ENCODE measurements around the gene ADRM1. TPM values are rescaled to one million over a fixed set of nuclear protein-coding genes. Genes with fewer than 3 reads are reported as not detected.
A peak's percentile ranks its signal among the peaks of the same experiment; 100 is the strongest.

ADRM1 gene
- total and polyA plus RNA-seq, 7 donors: 61.3 to 130 (median 102) TPM

DNA sequence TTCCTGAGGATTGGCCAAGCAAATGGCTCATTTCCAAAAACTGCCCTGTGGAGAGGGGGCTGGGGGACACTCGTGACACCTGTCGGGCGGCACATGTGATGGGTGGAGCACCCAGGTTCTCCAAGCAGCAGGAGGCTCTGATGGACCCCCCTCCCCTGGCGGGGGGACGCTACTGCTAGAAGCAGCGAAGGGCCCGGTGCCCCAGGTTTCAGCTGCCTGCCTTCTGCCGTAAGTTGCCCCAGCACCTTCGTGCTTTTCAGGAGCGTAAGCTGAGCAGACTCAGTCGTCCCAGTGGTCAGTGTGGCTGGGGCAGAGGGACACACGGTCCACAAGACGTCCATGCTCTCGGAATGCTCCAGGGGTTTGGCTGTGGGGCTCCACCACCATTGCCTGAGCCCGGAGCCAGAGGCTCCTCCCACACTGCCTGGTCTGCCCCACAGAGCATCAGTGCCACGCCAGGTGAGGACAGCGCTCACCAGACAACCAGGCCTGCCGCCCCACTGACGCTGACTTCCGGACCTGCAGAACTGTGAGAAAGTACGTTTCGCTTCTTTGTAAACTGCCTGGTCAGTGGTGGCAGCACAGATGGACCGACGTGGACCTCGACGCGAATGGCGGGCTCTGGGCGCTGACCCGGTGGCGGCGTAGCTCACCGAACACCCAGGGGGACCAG lies 4.1 kb upstream of the ADRM1 start:
- WGBS, 2 donors: 93 to 94% methylated on average over 33 of the region's 33 CpGs

DNA sequence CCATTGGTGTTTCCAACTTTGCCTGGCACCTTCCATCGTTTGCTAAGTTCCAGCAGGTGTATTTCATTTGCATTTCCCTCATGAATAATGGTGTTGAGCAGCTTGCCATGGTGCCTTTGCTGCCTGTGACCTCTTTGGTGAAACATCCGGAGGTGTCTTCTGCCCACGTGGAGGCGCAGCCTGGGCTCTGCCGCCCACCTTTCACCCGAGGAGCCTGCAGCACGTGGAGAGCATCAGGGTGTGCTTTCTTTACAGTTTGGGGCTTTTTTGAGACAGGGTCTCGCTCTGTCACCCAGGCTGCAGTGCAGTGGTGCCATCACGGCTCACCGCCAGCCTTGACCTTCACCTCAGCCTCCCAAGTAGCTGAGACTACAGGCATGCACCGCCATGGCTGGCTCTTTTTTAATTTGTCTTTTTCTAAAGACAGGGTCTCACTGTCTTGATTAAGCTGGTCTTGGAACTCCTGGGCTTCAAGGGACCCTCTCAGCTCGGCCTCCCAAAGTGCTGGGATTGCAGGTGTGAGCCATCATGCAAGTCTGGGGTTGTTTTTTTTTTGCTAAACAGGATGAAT lies 3.0 kb upstream of the ADRM1 start:
- intact Hi-C loops (cut with DNase I): loop anchor here (5.0 kb wide), 1 partner anchor 198 kb away; no protein-coding TSS in a partner anchor

More for the DNA sequence above, 4.1 kb upstream of the ADRM1 start:
- Histone ChIP-seq H3K9me3 (no peaks in the 10 kb centered on the region), H3K36me3 (peaks cover 3 to 27% (median 15%) of the 10 kb centered on the region in 4 donors), H3K27ac (no peak overlapping the region), H3K4me1 (peaks cover 0 to 10% (median 6%) of the 10 kb centered on the region in 4 donors), H3K4me3 (no peak overlapping the region), H3K27me3 (no peaks in the 10 kb centered on the region)
- DNase-seq: peak; percentile 65
- intact Hi-C loops (cut with DNase I): no loop called here
- TF ChIP-seq, protein P1, sequence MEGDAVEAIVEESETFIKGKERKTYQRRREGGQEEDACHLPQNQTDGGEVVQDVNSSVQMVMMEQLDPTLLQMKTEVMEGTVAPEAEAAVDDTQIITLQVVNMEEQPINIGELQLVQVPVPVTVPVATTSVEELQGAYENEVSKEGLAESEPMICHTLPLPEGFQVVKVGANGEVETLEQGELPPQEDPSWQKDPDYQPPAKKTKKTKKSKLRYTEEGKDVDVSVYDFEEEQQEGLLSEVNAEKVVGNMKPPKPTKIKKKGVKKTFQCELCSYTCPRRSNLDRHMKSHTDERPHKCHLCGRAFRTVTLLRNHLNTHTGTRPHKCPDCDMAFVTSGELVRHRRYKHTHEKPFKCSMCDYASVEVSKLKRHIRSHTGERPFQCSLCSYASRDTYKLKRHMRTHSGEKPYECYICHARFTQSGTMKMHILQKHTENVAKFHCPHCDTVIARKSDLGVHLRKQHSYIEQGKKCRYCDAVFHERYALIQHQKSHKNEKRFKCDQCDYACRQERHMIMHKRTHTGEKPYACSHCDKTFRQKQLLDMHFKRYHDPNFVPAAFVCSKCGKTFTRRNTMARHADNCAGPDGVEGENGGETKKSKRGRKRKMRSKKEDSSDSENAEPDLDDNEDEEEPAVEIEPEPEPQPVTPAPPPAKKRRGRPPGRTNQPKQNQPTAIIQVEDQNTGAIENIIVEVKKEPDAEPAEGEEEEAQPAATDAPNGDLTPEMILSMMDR (IDR thresholded peaks at IDR 0.05): no peak
- TF ChIP-seq POLR2A (IDR thresholded peaks at IDR 0.05) (no peak), EP300 (IDR thresholded peaks at IDR 0.05) (no peak), POLR2AphosphoS5 (IDR thresholded peaks at IDR 0.05) (no peak)

DNA sequence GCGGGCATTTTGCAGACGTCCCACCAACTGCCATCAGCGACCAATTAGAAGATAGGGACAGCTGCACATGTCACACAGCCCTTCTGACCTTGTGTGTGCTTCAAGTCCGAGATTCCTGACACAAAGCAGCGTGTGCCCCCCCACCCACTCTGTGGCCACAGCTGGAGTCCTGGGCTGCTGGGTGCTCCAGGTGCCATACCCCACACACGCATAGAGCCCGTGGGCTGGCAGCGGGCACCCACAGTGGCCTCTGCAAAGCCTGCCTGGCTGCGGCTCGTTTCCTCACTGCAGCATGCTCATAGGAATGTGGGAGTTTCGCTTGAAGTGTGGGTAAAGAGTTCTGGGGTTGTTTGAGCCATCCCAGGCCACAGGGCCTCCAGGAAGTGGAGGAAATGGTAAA lies 2.5 kb upstream of the ADRM1 start:
- Histone ChIP-seq H3K4me1 (peaks cover 0 to 26% (median 22%) of the 10 kb centered on the region in 4 donors), H3K9me3 (no peaks in the 10 kb centered on the region), H3K27me3 (no peaks in the 10 kb centered on the region), H3K4me3 (no peak overlapping the region), H3K27ac (no peak overlapping the region), H3K36me3 (peaks cover 0 to 25% (median 10%) of the 10 kb centered on the region in 4 donors)
- 88 to 89% methylated on average over 11 of the region's 11 CpGs for WGBS, 2 donors
- DNase-seq: no peak
- intact Hi-C loops (cut with DNase I): loop anchor here (5.0 kb wide), 1 partner anchor 197 kb away; no protein-coding TSS in a partner anchor
- TF ChIP-seq EP300 (IDR thresholded peaks at IDR 0.05): no peak
- no peak for TF ChIP-seq POLR2A (IDR thresholded peaks at IDR 0.05)
- TF ChIP-seq POLR2AphosphoS5 (IDR thresholded peaks at IDR 0.05): no peak
- TF ChIP-seq, protein P1 (IDR thresholded peaks at IDR 0.05): no peak

More for the DNA sequence above, 3.0 kb upstream of the ADRM1 start:
- Histone ChIP-seq H3K36me3 (peaks cover 3 to 23% (median 13%) of the 10 kb centered on the region in 4 donors), H3K27me3 (no peaks in the 10 kb centered on the region), H3K4me1 (peaks cover 0 to 21% (median 16%) of the 10 kb centered on the region in 4 donors), H3K4me3 (no peak overlapping the region), H3K27ac (no peak overlapping the region), H3K9me3 (no peaks in the 10 kb centered on the region)
- no peak for DNase-seq
- TF ChIP-seq, protein P1 (IDR thresholded peaks at IDR 0.05): no peak
- no peak for TF ChIP-seq POLR2AphosphoS5 (IDR thresholded peaks at IDR 0.05)
- TF ChIP-seq EP300 (IDR thresholded peaks at IDR 0.05): no peak
- no peak for TF ChIP-seq POLR2A (IDR thresholded peaks at IDR 0.05)
- 82 to 83% methylated on average over 12 of the region's 12 CpGs for WGBS, 2 donors

DNA sequence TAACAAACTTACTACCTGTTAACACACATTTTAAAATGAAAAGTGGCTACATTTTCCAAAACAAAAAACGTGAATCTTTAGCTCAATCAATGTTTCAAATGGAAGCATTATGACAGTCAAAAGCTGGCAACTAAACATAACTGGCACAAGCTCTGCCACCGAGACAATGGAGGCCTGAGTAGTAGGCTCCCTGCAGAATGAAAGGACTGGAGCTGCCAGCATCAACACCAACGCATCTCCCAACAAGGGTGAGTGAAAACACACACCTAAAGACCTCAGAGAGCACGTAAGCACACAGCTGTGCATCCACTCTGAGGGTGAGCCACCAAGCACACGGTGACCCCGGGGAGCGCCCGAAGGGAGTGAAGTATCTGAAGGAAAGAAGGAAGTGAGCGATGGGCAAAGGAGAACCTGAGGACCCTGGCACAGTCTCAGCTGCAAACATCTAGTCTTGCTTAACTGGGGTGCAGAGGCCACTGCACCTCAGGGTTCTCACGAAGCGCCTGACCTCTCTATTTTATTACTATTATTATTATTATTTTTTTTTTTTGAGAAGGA lies 1.6 kb upstream of the ADRM1 start:
- intact Hi-C loops (cut with DNase I): loop anchor here (5.0 kb wide), 1 partner anchor 196 kb away; no protein-coding TSS in a partner anchor
- Histone ChIP-seq H3K4me3 (no peak overlapping the region), H3K27me3 (no peaks in the 10 kb centered on the region), H3K4me1 (peaks cover 0 to 34% (median 30%) of the 10 kb centered on the region in 4 donors), H3K36me3 (peaks cover 2 to 25% (median 8%) of the 10 kb centered on the region in 4 donors), H3K9me3 (no peaks in the 10 kb centered on the region), H3K27ac (peak overlapping the region in 2 of 4 donors; percentile 97 to 99)
- WGBS, 2 donors: 86 to 89% methylated on average over 11 of the region's 11 CpGs
- TF ChIP-seq POLR2AphosphoS5 (IDR thresholded peaks at IDR 0.05) (no peak), POLR2A (IDR thresholded peaks at IDR 0.05) (no peak), EP300 (IDR thresholded peaks at IDR 0.05) (no peak)
- TF ChIP-seq, protein P1 (IDR thresholded peaks at IDR 0.05): no peak
- DNase-seq: no peak

Data from sigmoid colon (tissue), 7 donors.